HG03108 (cell line): Measurements from ENCODE around the gene OSBPL1A.

Experiments
- ATAC-seq: cut with Tn5 transposase; IDR thresholded peaks from one replicate; pipeline ENCODE4 v1.9.1; 2021; ENCODE audit warnings: moderate library complexity; ENCODE audit not compliant: unreplicated experiment

Gene OSBPL1A

GRCh38 chr18:24230766-24231165, 166.9 kb downstream of the OSBPL1A start:
- no peak for ATAC-seq

GRCh38 chr18:24228667-24229041, 169.0 kb downstream of the OSBPL1A start:
- ATAC-seq: no peak

- ATAC-seq: no peak
Observed at GRCh38 chr18:24227977-24228666, 169.5 kb downstream of the OSBPL1A start.

GRCh38 chr18:24220318-24220688, 177.3 kb downstream of the OSBPL1A start:
- no peak for ATAC-seq

- no peak for ATAC-seq
Observed at GRCh38 chr18:24219561-24220317, 177.9 kb downstream of the OSBPL1A start.

- no peak for ATAC-seq
Observed at GRCh38 chr18:24214913-24215312, 182.7 kb downstream of the OSBPL1A start.

- no peak for ATAC-seq
Observed at GRCh38 chr18:24214144-24214543, 183.5 kb downstream of the OSBPL1A start.

GRCh38 chr18:24212939-24213338, 184.7 kb downstream of the OSBPL1A start:
- no peak for ATAC-seq

- no peak for ATAC-seq
Observed at GRCh38 chr18:24209558-24209957, 188.1 kb downstream of the OSBPL1A start.

GRCh38 chr18:24208270-24209035, 189.2 kb downstream of the OSBPL1A start:
- no peak for ATAC-seq

- no peak for ATAC-seq
Observed at GRCh38 chr18:24204904-24205303, 192.7 kb downstream of the OSBPL1A start.

GRCh38 chr18:24201699-24202687, 195.6 kb downstream of the OSBPL1A start:
- no peak for ATAC-seq

- no peak for ATAC-seq
Observed at GRCh38 chr18:24200494-24201290, 196.9 kb downstream of the OSBPL1A start.

GRCh38 chr18:24199372-24199962, 198.2 kb downstream of the OSBPL1A start:
- ATAC-seq: no peak

- no peak for ATAC-seq
Observed at GRCh38 chr18:24198461-24198860, 199.2 kb downstream of the OSBPL1A start.

GRCh38 chr18:24197412-24197811, 200.2 kb downstream of the OSBPL1A start:
- no peak for ATAC-seq

- no peak for ATAC-seq
Observed at GRCh38 chr18:24196764-24197163, 200.9 kb downstream of the OSBPL1A start.

- no peak for ATAC-seq
Observed at GRCh38 chr18:24195296-24196053, 202.1 kb downstream of the OSBPL1A start.

- no peak for ATAC-seq
Observed at GRCh38 chr18:24190590-24190989, 207.0 kb downstream of the OSBPL1A start.
